Measurements from ENCODE around the gene CHODL.

Gene CHODL

GRCh38 chr21:18244671-18245463 is at the start of gene CHODL:
CHODL (plus strand) TSS chr21:18244833; CDS start chr21:18245224, 391 bp downstream.
- no peak for DNase-seq

GRCh38 chr21:18204931-18205330 is 39.7 kb upstream of the CHODL start:
- no peak for DNase-seq

- no peak for DNase-seq
These were observed 26.3 kb upstream of the CHODL start for GRCh38 chr21:18218331-18218730.

GRCh38 chr21:18220498-18220897 is 24.1 kb upstream of the CHODL start:
- no peak for DNase-seq

- no peak for DNase-seq
These were observed 22.3 kb upstream of the CHODL start for GRCh38 chr21:18222346-18222745.

- DNase-seq = no peak
These were observed 16.4 kb upstream of the CHODL start for GRCh38 chr21:18228060-18228739.

GRCh38 chr21:18235545-18235944 is 9.1 kb upstream of the CHODL start:
- no peak for DNase-seq

GRCh38 chr21:18245464-18245967 is 883 bp downstream of the CHODL start:
- no peak for DNase-seq

- DNase-seq = no peak
These were observed 3.5 kb downstream of the CHODL start for GRCh38 chr21:18248171-18248570.

- DNase-seq = no peak
These were observed 5.0 kb downstream of the CHODL start for GRCh38 chr21:18249672-18250071.

- DNase-seq = no peak
These were observed 6.4 kb downstream of the CHODL start for GRCh38 chr21:18251065-18251464.

- no peak for DNase-seq
These were observed 7.6 kb downstream of the CHODL start for GRCh38 chr21:18252256-18252655.

- no peak for DNase-seq
These were observed 8.0 kb downstream of the CHODL start for GRCh38 chr21:18252680-18253079.

- no peak for DNase-seq
These were observed 8.6 kb downstream of the CHODL start for GRCh38 chr21:18253221-18253620.

GRCh38 chr21:18253799-18254198 is 9.2 kb downstream of the CHODL start:
- no peak for DNase-seq

GRCh38 chr21:18265944-18266343 is 21.3 kb downstream of the CHODL start:
- no peak for DNase-seq

GRCh38 chr21:18267496-18267895 is 22.9 kb downstream of the CHODL start:
- no peak for DNase-seq

- DNase-seq = no peak
These were observed 24.3 kb downstream of the CHODL start for GRCh38 chr21:18268906-18269305.

GRCh38 chr21:18269856-18270255 is 25.2 kb downstream of the CHODL start:
- DNase-seq = no peak

- DNase-seq = no peak
These were observed 28.8 kb downstream of the CHODL start for GRCh38 chr21:18273400-18273799.

- DNase-seq = no peak
These were observed 29.7 kb downstream of the CHODL start for GRCh38 chr21:18274370-18274769.

- no peak for DNase-seq
These were observed 31.1 kb downstream of the CHODL start for GRCh38 chr21:18275781-18276180.

GRCh38 chr21:18285379-18285778 is 40.7 kb downstream of the CHODL start:
- no peak for DNase-seq

GRCh38 chr21:18289876-18290275 is 45.2 kb downstream of the CHODL start:
- DNase-seq = no peak
